H1 (cell line): ENCODE measurements around the gene SGK1. TPM values are rescaled to one million over a fixed set of nuclear protein-coding genes. Genes with fewer than 3 reads are reported as not detected.

ENCODE experiments used
- BRCA1 ChIP-seq: IDR thresholded peaks from 2 replicates; pipeline ENCODE4 v1.6.1; 2012; ENCODE audit warnings: low read depth, low read length, improper control_type of control experiment
- POLR2A ChIP-seq, 2 experiments: IDR thresholded peaks; 1 replicate in 1 of 2; 2 replicates in 1 of 2; pipeline ENCODE4 v1.6.1; 2011; ENCODE audit warnings: low read depth in 2 of 2, low read length in 2 of 2, mild to moderate bottlenecking in 2 of 2; ENCODE audit errors: control extremely low read depth in 1 of 2
- polyA plus RNA-seq, 7 experiments: library from polyadenylated mRNA; depleted of rRNA in 3 of 7; stranded (reverse) in 5 of 7; unstranded in 2 of 7; fragments of >200 nt in 5 of 7; fragments of 200-250 nt in 2 of 7; gene quantifications; 1 replicate in 5 of 7; 2 replicates in 1 of 7; 4 replicates in 1 of 7; pipeline versions ENCODE4 v1.2.1 to v1.2.3, GENCODE V29; 2011 to 2013; ENCODE audit warnings: missing spikeins in 2 of 7, mixed read lengths in 2 of 7
- total RNA-seq: library from RNA; stranded (reverse); fragmentation: NEBNext Ultra II Directional; extraction: Animal tissue kit (Norgen Biotek cat#: 25700); gene quantifications from 2 replicates; pipeline ENCODE4 v1.2.1, GENCODE V29; 2021
- TF ChIP-seq, protein P1 (sequence below): fragments of 300-600 bp; sonication (generic); IDR thresholded peaks from 2 replicates; pipeline ENCODE4 v1.7.1; 2012; ENCODE audit warnings: low read length, moderate library complexity, mild to moderate bottlenecking, inconsistent platforms; ENCODE audit not compliant: insufficient replicate concordance

Gene SGK1
- total and polyA plus RNA-seq, 2 of the 8 experiments (the other 6 are each of a cell fraction or from before 2014, with no cell fraction given), result 14.5 to 18.4 TPM

DNA sequence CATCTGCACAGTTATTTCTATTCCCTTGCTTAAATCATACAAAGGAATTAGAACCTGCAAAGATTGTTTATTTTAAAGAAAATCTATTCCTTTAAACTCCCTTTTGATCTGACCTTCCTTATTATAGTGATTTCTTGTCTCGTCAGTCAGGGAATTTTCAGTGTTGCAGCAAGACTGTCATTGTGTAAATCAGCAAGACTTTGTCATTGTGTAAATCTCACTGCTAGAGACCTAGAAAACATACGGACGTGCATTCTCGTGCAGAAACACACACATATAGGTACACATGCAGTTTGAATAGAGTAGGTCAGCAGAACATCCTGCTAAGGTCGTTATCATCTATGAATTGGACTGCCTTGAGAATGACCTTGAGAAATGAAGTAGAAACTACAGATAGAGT, 6.2 kb upstream of the SGK1 start (continued):
- TF ChIP-seq, protein P1, sequence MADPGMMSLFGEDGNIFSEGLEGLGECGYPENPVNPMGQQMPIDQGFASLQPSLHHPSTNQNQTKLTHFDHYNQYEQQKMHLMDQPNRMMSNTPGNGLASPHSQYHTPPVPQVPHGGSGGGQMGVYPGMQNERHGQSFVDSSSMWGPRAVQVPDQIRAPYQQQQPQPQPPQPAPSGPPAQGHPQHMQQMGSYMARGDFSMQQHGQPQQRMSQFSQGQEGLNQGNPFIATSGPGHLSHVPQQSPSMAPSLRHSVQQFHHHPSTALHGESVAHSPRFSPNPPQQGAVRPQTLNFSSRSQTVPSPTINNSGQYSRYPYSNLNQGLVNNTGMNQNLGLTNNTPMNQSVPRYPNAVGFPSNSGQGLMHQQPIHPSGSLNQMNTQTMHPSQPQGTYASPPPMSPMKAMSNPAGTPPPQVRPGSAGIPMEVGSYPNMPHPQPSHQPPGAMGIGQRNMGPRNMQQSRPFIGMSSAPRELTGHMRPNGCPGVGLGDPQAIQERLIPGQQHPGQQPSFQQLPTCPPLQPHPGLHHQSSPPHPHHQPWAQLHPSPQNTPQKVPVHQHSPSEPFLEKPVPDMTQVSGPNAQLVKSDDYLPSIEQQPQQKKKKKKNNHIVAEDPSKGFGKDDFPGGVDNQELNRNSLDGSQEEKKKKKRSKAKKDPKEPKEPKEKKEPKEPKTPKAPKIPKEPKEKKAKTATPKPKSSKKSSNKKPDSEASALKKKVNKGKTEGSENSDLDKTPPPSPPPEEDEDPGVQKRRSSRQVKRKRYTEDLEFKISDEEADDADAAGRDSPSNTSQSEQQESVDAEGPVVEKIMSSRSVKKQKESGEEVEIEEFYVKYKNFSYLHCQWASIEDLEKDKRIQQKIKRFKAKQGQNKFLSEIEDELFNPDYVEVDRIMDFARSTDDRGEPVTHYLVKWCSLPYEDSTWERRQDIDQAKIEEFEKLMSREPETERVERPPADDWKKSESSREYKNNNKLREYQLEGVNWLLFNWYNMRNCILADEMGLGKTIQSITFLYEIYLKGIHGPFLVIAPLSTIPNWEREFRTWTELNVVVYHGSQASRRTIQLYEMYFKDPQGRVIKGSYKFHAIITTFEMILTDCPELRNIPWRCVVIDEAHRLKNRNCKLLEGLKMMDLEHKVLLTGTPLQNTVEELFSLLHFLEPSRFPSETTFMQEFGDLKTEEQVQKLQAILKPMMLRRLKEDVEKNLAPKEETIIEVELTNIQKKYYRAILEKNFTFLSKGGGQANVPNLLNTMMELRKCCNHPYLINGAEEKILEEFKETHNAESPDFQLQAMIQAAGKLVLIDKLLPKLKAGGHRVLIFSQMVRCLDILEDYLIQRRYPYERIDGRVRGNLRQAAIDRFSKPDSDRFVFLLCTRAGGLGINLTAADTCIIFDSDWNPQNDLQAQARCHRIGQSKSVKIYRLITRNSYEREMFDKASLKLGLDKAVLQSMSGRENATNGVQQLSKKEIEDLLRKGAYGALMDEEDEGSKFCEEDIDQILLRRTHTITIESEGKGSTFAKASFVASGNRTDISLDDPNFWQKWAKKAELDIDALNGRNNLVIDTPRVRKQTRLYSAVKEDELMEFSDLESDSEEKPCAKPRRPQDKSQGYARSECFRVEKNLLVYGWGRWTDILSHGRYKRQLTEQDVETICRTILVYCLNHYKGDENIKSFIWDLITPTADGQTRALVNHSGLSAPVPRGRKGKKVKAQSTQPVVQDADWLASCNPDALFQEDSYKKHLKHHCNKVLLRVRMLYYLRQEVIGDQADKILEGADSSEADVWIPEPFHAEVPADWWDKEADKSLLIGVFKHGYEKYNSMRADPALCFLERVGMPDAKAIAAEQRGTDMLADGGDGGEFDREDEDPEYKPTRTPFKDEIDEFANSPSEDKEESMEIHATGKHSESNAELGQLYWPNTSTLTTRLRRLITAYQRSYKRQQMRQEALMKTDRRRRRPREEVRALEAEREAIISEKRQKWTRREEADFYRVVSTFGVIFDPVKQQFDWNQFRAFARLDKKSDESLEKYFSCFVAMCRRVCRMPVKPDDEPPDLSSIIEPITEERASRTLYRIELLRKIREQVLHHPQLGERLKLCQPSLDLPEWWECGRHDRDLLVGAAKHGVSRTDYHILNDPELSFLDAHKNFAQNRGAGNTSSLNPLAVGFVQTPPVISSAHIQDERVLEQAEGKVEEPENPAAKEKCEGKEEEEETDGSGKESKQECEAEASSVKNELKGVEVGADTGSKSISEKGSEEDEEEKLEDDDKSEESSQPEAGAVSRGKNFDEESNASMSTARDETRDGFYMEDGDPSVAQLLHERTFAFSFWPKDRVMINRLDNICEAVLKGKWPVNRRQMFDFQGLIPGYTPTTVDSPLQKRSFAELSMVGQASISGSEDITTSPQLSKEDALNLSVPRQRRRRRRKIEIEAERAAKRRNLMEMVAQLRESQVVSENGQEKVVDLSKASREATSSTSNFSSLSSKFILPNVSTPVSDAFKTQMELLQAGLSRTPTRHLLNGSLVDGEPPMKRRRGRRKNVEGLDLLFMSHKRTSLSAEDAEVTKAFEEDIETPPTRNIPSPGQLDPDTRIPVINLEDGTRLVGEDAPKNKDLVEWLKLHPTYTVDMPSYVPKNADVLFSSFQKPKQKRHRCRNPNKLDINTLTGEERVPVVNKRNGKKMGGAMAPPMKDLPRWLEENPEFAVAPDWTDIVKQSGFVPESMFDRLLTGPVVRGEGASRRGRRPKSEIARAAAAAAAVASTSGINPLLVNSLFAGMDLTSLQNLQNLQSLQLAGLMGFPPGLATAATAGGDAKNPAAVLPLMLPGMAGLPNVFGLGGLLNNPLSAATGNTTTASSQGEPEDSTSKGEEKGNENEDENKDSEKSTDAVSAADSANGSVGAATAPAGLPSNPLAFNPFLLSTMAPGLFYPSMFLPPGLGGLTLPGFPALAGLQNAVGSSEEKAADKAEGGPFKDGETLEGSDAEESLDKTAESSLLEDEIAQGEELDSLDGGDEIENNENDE, result no peak
- TF ChIP-seq BRCA1 (no peak), POLR2A (IDR thresholded peaks at IDR 0.05; ENCODE audit: control extremely low read depth in 1 of 2, low read depth in 2 of 2, low read length in 2 of 2) (no peak)
